K562 (cell line): ENCODE data around the gene POLD4. TPM values are rescaled to one million over a fixed set of nuclear protein-coding genes. Genes with fewer than 3 reads are reported as not detected.

Experiments used
- ATF2 ChIP-seq: sonication (generic); formaldehyde crosslinking; IDR thresholded peaks from 2 replicates; pipeline ENCODE4 v1.8.1; 2022; ENCODE audit warnings: missing genetic modification reagents
- CLOCK ChIP-seq: fragments of 250-450 bp; sonication (Bioruptor Pico); IDR thresholded peaks from 2 replicates; pipeline ENCODE4 v1.4.0; 2020; ENCODE audit warnings: mild to moderate bottlenecking, moderate library complexity, borderline replicate concordance
- E2F5 ChIP-seq: sonication (generic); formaldehyde crosslinking; IDR thresholded peaks from 2 replicates; pipeline ENCODE4 v1.8.0; 2022; ENCODE audit warnings: mild to moderate bottlenecking, missing genetic modification reagents
- ERF ChIP-seq: fragments of 450-650 bp; formaldehyde crosslinking; IDR thresholded peaks from 2 replicates; pipeline ENCODE4 v1.4.0; 2020; ENCODE audit warnings: mild to moderate bottlenecking, mixed read lengths
- FOXO4 ChIP-seq: fragments of 450-650 bp; formaldehyde crosslinking; IDR thresholded peaks from 2 replicates; pipeline ENCODE4 v1.4.0; 2020; ENCODE audit warnings: mild to moderate bottlenecking, moderate library complexity
- HBP1 ChIP-seq: fragments of 450-650 bp; formaldehyde crosslinking; IDR thresholded peaks from 2 replicates; pipeline ENCODE4 v1.4.0; 2022; ENCODE audit warnings: missing genetic modification characterization
- HCFC1 ChIP-seq: IDR thresholded peaks from 2 replicates; pipeline ENCODE4 v1.6.1; 2012; ENCODE audit warnings: low read depth, low read length, improper control_type of control experiment
- HMG20B ChIP-seq: fragments of 250-450 bp; sonication (Bioruptor Pico); IDR thresholded peaks from 2 replicates; pipeline ENCODE4 v1.5.0; 2021; ENCODE audit warnings: mild to moderate bottlenecking
- KLF1 ChIP-seq: fragments of 450-650 bp; IDR thresholded peaks from 2 replicates; pipeline ENCODE4 v1.6.1; 2016; ENCODE audit warnings: missing genetic modification characterization, missing compliant biosample characterization
- NBN ChIP-seq: fragments of 450-650 bp; IDR thresholded peaks from 2 replicates; pipeline ENCODE4 v1.6.1; 2016; ENCODE audit warnings: low read depth, mild to moderate bottlenecking
- PML ChIP-seq: IDR thresholded peaks from 2 replicates; pipeline ENCODE4 v1.6.1; 2012; ENCODE audit warnings: low read length, inconsistent platforms
- PTTG1 ChIP-seq: fragments of 450-650 bp; IDR thresholded peaks from 2 replicates; pipeline ENCODE4 v1.6.1; 2016; ENCODE audit warnings: low read depth, mild to moderate bottlenecking, missing genetic modification characterization, missing compliant biosample characterization
- SIRT6 ChIP-seq: IDR thresholded peaks from one replicate; pipeline ENCODE4 v1.6.1; 2012; ENCODE audit warnings: low read depth, mild to moderate bottlenecking, control low read depth, inconsistent platforms, low read length, moderate library complexity
- STAG1 ChIP-seq: sonication (generic); formaldehyde crosslinking; IDR thresholded peaks from 2 replicates; pipeline ENCODE4 v1.5.0; 2020; ENCODE audit warnings: missing genetic modification reagents, borderline replicate concordance
- ZBTB43 ChIP-seq: sonication (generic); formaldehyde crosslinking; IDR thresholded peaks from 2 replicates; pipeline ENCODE4 v1.8.0; 2023; ENCODE audit warnings: mild to moderate bottlenecking, missing genetic modification reagents
- ZFP36 ChIP-seq: fragments of 150-350 bp; IDR thresholded peaks from 2 replicates; pipeline ENCODE4 v1.6.1; 2018; ENCODE audit warnings: low read length, low read depth; ENCODE audit not compliant: partially characterized antibody
- ZNF408 ChIP-seq: fragments of 250-450 bp; sonication (Bioruptor Pico); IDR thresholded peaks from 2 replicates; pipeline ENCODE4 v1.4.0; 2020; ENCODE audit warnings: low read depth, mild to moderate bottlenecking, moderate library complexity
- polyA plus RNA-seq, 8 experiments: library from polyadenylated mRNA; depleted of rRNA in 4 of 8; stranded (reverse) in 5 of 8; unstranded in 3 of 8; fragments of >200 nt; fragmentation: Nextera tagmentation in 2 of 8; fragmentation: Illumina TruSeq in 1 of 8; extraction: Ambion mirVana in 2 of 8; extraction: Trizol in 1 of 8; gene quantifications; 2 replicates each; pipeline versions ENCODE4 v1.2.1 to v1.2.3, GENCODE V29; 2011 to 2014; ENCODE audit warnings: inconsistent platforms in 1 of 8, missing spikeins in 1 of 8
- total RNA-seq, 7 experiments: library from RNA; depleted of rRNA in 6 of 7; stranded (reverse); fragments of >200 nt in 6 of 7; fragmentation: Illumina TruSeq in 2 of 7; extraction: Trizol in 2 of 7; gene quantifications; 2 replicates each; pipeline versions ENCODE4 v1.2.1 to v1.2.3, GENCODE V29; 2011 to 2021; ENCODE audit warnings: low replicate concordance in 1 of 7

The POLD4 gene
- total and polyA plus RNA-seq, 9 of the 15 experiments (the other 6 are each of a cell fraction or from before 2014, with no cell fraction given) = 5.8 to 64.5 (median 18.3) TPM

GRCh38 chr11:67347964-67348749 lies 5.2 kb downstream of the POLD4 start (continued):
- TF ChIP-seq ZBTB43 (CRISPR knock-in tag) (no peak), HCFC1 (no peak), CLOCK (no peak), HMG20B (CRISPR knock-in tag) (no peak), ZFP36 (no peak), SIRT6 (no peak), PML (peak; percentile 98), STAG1 (CRISPR knock-in tag) (no peak), NBN (no peak; the same call in 1 of the 2 replicates), KLF1 (no peak), E2F5 (CRISPR knock-in tag) (no peak), ATF2 (CRISPR knock-in tag) (no peak), PTTG1 (tag) (0 out of 2 replicates have a peak, but pooled peaks have one; percentile 36), HBP1 (no peak), FOXO4 (no peak), ZNF408 (CRISPR knock-in tag) (no peak), ERF (CRISPR knock-in tag) (peak; percentile 73; the same call in 1 of the 2 replicates)
